ENCODE data around the gene TMEM26. TPM values are rescaled to one million over a fixed set of nuclear protein-coding genes. Genes with fewer than 3 reads are reported as not detected.

TMEM26 gene
- total RNA-seq, 2 donors from 2014 or later: not detected

GRCh38 chr10:61463035-61463909 lies 10.1 kb upstream of the TMEM26 start:
- Histone ChIP-seq H3K27ac (no peak overlapping the region), H3K4me3 (no peak overlapping the region), H3K36me3 (replicated peaks in 1 of 2; ENCODE audit: insufficient read depth in 1 of 2, low read depth in 2 of 2) (no peaks in the 10 kb centered on the region), H3K4me1 (no peaks in the 10 kb centered on the region), H3K9me3 (no peaks in the 10 kb centered on the region), H3K27me3 (no peaks in the 10 kb centered on the region)
- ATAC-seq (no peak), DNase-seq (no peak)
- intact Hi-C loops (cut with DNase I): no loop called here
- no peak for TF ChIP-seq POLR2A (IDR thresholded peaks at IDR 0.05)
- TF ChIP-seq CTCF (IDR thresholded peaks at IDR 0.05): no peak
- WGBS, 2 donors: 60 to 64% methylated on average over 5 of the region's 5 CpGs

GRCh38 chr10:61460835-61461234 lies 7.7 kb upstream of the TMEM26 start:
- intact Hi-C loops (cut with DNase I): no loop called here
- no peak for ATAC-seq
- no peaks in the 10 kb centered on the region for H3K27me3 ChIP-seq
- TF ChIP-seq CTCF (IDR thresholded peaks at IDR 0.05) (no peak), POLR2A (IDR thresholded peaks at IDR 0.05) (no peak)
- H3K9me3 ChIP-seq: no peaks in the 10 kb centered on the region
- no peak overlapping the region for H3K4me3 ChIP-seq
- no peak overlapping the region for H3K27ac ChIP-seq
- peaks cover 8% of the 10 kb centered on the region for H3K4me1 ChIP-seq
- no peaks in the 10 kb centered on the region for H3K36me3 ChIP-seq (replicated peaks in 1 of 2; ENCODE audit: insufficient read depth in 1 of 2, low read depth in 2 of 2)
- DNase-seq: no peak

- ATAC-seq (no peak), DNase-seq (no peak)
- WGBS, 2 donors: 70 to 99% methylated on average over 3 of the region's 3 CpGs
- Histone ChIP-seq H3K9me3 (no peaks in the 10 kb centered on the region), H3K27me3 (peaks cover 0 to 4% of the 10 kb centered on the region in 2 donors), H3K4me3 (no peak overlapping the region), H3K27ac (no peak overlapping the region), H3K4me1 (peaks cover 14% of the 10 kb centered on the region), H3K36me3 (replicated peaks in 1 of 2; ENCODE audit: insufficient read depth in 1 of 2, low read depth in 2 of 2) (no peaks in the 10 kb centered on the region)
- TF ChIP-seq CTCF (IDR thresholded peaks at IDR 0.05): no peak
- TF ChIP-seq POLR2A (IDR thresholded peaks at IDR 0.05): no peak
- intact Hi-C loops (cut with DNase I): no loop called here
These were observed 4.8 kb upstream of the TMEM26 start for GRCh38 chr10:61458031-61458430.

GRCh38 chr10:61456095-61456789 lies 3.1 kb upstream of the TMEM26 start:
- Histone ChIP-seq H3K27me3 (peaks cover 0 to 5% of the 10 kb centered on the region in 2 donors), H3K4me1 (peaks cover 26% of the 10 kb centered on the region), H3K36me3 (replicated peaks in 1 of 2; ENCODE audit: insufficient read depth in 1 of 2, low read depth in 2 of 2) (no peaks in the 10 kb centered on the region), H3K27ac (no peak overlapping the region), H3K9me3 (no peaks in the 10 kb centered on the region), H3K4me3 (no peak overlapping the region)
- peak; percentile 68 for ATAC-seq
- TF ChIP-seq POLR2A (IDR thresholded peaks at IDR 0.05) (no peak), CTCF (IDR thresholded peaks at IDR 0.05) (no peak)
- intact Hi-C loops (cut with DNase I): no loop called here
- 39 to 45% methylated on average over 4 of the region's 4 CpGs for WGBS, 2 donors
- peak in 2 of 4 donors; percentile 19 to 48 for DNase-seq

Data from body of pancreas (tissue), 4 donors.